CD4-positive, alpha-beta T cell treated with Interleukin-12 subunit alpha and Interleukin-12 subunit beta, for 1 hour (primary cell): Measurements from ENCODE around the gene NRXN3.

Experiments used
- DNase-seq: peaks from one replicate; pipeline ENCODE4 v3.0.0-alpha.2; 2020

NRXN3 gene

DNA sequence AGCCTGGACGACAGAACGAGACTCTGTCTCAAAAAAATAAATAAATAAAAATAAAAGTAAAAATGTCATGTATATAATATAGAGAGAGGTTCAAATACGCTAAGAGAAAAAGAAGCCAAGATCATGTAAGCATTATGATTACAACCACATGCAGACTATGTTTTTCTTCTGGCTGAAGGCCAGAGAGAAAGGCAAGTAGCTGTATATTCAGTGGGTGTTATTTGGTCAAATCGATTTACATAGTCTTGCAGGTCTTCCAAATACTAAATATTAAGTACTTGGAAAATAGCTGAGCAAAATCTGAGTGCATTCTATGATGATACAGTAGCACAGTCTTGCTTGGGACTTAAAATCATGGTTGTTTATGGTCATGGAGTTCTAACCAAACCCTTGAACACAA, 1283.1 kb downstream of the NRXN3 start:
- DNase-seq, result no peak

DNA sequence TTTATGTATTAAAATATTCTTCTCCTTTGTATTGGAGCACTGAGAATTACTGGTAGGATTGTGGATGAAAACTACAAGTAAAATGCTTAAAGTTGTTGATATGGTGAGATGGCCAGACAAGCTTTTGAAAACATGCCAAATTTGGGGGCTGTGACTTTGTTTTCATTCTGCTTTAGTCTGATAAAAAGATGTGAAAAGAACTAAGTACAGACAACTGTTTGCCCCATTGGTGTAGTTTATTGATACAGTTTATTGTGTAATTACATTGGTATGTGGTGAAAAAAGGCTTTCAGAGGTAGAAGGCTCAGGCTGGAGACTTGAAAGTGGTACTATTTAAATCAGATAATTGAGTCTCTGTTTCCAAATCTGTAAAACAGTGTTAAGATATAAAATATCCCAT, 1294.3 kb downstream of the NRXN3 start:
- DNase-seq, result no peak

DNA sequence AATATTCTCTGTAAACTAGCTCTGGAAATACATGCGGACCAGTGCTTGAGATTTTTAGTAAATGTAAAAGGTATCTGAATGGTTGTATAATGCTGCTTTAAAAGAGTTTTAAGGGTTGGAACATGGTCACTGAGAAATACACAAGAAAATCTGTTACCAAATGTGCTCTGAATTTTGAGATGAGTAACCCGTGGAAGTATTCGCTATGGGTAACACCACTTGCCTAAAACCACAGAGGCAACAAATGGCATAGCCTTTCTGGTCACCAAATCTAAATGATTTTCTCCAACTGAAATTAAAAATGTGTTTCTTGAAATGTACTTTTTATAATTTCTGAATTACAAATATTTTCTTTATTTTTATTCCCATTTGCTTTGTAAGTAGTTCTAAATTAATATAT, 1295.5 kb downstream of the NRXN3 start:
- DNase-seq, result no peak

DNA sequence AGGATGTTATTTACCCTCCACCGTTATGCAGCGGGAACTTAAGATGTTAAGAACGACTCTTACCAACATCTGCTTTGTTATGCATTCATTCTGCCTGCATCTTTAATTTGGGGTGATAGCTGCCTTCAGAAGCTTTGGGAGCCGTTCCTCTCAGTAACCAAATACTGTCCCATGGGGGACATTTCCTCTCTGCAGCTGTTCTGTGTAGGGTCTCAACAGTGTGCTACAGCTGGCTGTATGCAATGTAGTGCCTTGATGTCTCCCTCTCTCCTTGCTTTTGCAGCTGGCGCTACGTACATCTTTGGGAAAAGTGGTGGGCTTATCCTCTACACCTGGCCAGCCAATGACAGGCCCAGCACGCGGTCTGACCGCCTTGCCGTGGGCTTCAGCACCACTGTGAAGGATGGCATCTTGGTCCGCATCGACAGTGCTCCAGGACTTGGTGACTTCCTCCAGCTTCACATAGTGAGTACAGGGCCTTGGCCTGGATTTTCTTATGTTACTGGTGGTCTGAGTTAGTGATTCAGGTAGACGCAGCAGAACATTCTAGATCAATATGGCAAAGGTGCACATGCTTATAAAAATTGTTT, 1296.9 kb downstream of the NRXN3 start:
- no peak for DNase-seq

DNA sequence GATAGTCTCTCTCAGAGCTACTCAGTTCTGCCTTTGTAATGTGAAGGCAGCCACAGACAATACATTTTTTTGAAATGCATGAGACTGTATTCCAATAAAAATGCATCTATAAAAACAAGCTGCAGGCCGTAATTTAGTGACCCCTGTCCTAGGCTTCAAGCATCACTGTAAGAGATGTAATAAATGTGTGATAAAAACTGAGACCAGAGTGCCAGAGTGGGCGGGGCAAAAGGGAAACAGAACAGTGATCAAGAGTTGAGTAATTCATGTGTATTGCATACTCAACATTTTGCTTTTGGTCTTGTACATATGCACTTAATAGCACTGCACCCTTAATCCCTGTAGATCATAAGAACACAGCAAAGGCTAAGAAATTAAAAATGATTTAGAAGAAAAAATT, 1297.7 kb downstream of the NRXN3 start:
- no peak for DNase-seq

DNA sequence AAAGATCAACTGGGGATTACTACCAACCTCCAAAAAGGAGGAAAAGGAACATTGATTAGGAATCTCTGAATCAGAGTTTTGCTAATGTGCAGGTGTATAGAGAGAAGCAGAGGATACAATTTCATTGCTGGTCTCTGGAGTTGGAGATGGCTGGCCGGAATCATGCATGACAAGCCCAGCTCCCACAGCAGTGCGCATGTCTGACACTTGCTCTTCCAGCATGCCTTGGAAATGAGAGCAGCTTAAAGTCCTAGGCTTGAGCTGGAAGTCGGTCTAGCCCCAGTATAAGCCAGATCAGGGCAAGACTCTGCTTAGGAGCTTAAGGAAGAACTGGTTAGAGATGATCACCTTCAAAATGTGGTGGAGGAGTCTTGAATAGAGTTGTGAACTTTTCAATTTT, 1298.3 kb downstream of the NRXN3 start:
- DNase-seq, result no peak

DNA sequence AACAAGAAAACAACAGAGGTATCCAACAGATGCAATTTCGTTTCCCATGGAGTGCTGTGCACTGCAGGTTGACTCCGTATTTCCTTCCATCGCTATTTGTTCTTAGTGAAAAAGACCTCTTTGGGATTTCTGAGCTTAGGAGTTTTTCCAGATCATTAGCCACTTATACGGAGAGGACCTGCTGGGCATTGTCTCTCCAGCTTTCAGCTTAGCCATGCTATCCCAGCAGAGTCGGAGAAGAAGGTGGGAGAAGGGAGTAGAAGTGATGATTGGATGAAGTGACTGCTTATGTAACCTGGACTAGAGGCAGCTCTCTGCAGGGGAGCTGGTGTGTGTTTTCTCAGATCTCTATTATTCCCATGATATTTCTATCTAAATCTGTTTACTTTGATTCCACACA, 1303.5 kb downstream of the NRXN3 start:
- no peak for DNase-seq

DNA sequence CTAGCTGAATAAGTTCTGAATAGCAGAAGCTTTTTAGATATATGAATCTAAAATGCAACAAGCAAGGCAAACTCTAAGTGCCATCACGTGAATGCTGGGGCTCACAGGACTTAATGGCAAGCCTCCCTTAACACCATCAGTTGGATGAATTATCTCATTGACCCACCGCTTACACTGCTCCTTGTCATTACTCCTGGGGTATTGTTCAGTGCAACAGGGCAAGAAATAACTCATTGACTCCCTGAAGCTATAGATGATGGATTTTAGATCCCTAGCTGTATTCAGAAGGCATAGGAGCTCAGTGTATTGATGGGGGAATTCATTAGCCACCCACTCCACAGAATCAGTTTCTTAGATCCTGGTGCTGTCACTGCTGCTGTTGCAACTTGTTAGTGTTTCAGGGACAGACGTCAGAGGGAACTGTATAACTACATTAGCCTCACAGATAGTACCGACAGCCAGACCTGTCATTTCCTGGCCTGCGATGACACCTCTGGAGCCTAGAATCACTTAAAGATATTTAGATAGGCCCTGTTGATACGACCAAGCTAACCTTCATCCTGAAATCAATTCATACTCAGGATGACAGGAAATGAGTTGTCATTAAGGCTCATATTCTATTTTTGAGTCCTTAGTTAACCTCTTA, 1305.8 kb downstream of the NRXN3 start:
- DNase-seq, result no peak

DNA sequence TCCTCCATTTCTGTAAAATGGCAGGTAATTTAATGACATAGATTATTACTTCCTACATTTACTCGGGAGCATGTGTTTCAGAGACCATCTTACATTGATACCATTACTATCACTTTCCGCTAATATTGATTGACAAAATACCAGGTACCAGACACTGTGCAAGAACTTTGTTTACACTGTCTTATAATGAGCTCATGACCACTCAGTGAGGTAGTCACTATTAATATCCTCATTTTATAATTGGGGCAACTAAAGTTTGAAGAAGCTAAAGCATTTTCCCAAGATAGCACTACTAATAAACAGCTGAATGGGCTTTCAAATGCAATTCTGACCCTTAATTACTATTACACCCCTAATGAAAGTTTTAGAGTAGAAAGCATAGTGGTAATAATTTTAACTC, 1306.4 kb downstream of the NRXN3 start:
- no peak for DNase-seq

DNA sequence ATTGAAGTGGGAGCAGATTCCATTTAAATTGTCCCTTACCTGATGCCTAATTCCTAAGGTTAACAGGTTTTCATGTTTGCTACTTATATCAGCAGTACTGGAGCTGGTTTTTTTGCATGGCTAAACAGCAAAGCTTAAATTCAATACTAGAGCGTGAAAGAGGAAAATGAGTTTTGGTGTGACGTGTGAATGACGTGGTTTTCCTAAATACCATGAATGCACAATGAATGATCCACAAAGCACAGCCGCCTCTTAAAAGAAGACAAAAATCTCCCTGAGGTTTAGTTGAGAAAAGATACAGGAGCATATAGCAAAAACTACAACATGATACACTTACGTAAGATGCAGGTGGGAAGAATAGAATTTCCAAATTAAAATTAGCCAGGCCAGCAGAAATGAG, 1310.0 kb downstream of the NRXN3 start:
- no peak for DNase-seq

DNA sequence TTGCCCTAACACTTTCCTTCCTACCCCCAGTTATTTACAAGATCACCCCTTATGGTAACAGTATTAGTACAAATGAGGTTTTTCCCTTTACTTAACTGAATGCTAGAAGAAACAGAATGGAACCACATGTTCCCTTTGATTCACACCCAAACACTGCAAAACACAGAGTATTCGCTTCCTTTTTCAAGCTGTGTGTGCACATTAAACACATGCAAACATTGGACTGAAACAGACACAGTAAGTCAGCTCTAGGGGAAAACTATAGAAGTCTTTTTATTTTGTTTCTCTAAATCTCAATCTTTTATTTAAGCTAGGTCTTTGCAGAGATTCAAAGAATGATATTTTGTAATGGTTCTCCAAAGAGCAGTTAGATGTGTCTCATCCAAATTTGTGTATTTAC, 1312.7 kb downstream of the NRXN3 start:
- no peak for DNase-seq

DNA sequence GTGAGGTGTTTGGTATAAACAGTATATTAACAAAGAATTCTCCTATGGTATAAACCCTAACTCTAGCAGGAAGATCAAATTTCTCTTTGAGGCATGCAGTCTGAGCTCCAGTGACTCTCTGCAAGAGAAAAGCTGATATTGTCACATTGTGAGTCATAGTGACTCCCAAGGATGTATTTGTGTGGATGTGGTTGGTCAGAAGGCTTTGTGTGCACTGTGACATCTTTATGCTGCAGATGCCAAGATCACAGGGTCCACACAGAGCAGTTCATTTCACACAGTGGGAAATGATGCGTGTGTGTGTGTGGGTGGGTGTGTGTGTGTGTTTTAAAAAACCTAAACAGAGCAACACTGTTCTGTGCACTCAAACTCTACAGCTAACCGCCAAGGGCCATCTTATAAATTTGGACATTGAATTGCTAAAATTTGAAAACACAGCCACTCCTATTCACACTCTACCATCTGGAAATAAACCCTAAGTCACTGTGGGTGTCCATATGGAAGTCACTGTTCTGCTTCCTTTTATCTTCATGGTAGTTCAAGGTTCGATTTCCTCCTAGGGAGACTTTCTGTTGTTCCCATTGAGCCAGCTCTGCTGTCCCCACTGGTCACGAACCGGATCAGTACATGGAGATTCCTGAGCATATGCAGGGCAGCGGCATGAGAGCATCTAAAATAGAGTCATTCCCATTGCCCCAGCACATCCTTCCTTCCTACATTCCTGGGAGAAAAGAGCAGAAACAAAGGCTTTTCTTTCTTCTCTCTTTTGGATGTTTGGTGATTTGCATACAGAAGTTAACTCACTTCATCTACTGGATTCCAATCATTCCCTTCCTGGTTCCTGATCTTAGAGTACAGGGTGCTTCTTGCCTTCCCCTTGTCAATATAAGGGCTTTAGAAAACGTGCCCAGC, 1313.6 kb downstream of the NRXN3 start:
- no peak for DNase-seq

DNA sequence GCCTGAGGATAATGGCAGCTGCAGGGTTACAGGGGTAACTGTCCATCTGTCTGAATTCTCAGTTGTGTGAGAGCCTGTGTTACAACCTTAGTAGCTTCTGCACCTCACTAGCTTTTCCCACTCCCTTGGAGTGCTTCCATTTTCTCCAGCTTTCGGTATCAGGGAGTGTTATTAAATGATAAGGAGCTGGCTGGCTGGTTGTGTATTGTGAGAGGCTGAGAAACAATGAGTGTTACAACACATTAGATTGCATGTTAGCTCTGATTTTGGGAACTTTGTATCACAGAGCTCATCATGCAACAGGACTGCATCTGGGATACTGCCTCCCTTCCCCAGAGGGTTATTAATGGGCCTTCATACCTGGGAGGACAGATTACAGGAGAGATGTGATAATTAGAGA, 1317.5 kb downstream of the NRXN3 start:
- DNase-seq, result no peak

DNA sequence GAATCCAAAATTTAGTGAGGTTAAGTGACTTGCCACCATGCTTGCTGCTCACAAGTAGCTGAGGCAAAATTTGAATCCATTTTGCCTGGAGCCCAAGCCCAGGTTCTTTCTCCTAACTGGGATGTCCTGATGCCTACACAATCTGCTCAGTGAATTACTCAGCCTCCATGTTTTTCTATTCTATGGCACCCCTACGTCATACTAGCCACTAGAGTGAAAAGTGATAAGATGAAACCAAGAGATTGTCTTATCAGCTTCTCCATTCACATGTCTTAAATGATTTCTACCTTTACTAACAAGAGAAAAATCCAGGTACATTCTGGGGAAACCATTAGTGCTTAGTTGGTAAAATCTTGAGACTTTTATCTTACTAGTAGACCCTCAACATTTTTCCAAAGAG, 1321.0 kb downstream of the NRXN3 start:
- DNase-seq, result no peak

DNA sequence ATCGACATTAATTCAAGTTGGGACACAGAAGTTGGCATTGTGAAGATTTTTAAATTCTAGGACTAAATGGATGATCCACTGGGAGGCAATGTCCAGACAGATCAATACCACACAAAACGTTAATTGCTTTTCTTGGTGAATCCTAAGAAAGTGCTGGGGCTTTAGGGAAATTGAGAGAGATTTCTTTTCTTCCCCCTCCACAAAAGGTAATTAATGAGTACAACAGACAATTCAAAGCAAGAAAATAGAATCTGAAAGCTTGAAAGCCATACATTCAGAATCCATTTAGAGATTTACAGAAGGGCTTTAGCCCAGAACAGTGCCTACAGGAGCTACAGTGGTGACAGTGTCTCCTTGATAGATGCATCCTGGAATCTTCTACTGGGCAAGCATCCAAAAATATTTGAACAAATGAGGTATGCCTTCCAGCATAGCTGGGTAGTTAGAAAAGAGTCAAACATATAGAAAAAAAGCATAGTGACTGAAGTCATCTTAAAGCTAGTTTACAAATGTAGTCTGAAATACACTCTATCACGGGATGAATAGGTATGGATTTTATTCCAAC, 1323.0 kb downstream of the NRXN3 start:
- DNase-seq, result no peak

DNA sequence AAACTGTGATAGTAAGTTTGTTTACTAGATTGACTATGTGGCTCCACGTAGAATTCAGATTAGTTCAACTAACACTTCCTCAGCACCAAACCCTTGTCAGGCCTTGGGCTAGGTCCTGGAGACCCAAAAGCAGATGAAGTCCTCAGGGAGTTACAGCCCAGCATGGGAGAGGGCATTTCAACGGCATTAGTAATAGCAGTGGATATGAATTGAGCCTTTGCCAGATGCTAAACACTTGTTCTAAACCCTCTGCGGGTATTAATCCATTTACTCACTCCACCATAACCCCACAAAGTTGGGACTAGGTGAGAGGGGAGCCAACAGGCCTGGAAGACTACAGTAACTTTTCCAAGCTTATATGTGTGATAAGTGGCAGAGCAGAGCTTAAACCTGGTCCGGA, 1326.5 kb downstream of the NRXN3 start:
- no peak for DNase-seq

DNA sequence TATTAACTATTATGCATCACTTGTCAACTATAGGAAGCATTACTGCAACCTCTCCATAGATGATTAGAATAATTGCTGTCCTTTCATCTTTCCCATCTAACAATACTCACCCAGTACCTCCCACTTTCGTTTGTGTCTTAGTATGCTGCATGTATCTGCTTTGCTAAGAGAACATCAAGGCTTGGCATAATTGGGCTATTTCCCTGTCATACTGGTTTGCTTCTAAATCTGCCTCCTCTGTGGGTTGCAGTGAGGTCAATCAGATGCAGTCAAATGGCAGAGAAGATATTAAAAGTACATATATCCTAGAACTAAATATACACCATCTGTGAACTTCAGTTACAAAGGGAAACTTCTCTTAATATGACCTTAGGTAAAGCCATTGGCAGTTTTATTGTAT, 1330.3 kb downstream of the NRXN3 start:
- no peak for DNase-seq

DNA sequence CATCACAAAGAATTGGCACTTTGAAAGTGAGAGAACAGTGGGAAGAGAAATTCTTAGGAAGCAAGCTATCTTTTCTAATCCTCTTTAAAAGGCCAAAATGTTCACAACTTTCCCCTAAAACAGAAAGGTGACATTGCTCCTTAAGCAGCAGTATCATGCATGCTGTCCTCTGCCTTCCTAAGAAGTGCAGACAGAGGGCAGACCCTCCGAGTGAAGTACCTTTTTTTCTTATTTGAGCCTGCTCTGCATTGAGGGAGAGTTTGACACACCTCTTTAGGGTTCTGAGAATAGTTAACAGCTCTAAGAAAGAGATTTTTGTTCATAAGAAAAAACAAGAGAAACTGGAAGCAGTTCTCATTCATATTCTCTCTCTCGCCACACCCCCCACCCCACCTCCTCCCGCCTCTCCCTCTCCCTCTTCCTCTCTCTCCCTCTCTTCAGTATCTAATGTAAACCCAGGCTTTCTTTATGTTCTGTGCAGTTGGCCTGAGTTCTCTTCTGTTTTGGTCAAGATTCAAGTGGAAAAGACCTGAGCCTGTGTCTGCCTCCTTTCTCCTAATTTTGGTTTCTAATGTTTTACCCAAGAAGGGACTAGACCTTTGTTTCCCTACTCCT, 1332.1 kb downstream of the NRXN3 start:
- DNase-seq, result no peak

DNA sequence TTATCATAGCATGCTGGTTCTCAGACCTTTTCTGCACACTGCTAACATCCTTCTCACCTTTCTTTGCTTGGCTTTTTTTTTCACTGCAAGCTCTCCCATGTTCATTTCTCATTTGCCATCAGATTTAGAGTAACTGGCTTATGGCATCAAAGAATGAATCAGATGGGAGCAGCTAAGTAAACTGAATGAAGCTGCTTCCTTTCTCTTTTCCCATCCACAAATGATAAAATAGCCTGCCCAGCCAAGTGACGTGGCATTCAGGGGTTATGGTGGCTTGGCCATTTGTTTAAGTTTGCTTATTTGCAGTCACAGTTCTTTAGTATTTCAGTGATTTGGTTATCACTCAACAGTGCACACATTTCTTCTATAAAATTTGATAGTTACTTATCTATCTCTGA, 1332.6 kb downstream of the NRXN3 start:
- DNase-seq, result no peak

DNA sequence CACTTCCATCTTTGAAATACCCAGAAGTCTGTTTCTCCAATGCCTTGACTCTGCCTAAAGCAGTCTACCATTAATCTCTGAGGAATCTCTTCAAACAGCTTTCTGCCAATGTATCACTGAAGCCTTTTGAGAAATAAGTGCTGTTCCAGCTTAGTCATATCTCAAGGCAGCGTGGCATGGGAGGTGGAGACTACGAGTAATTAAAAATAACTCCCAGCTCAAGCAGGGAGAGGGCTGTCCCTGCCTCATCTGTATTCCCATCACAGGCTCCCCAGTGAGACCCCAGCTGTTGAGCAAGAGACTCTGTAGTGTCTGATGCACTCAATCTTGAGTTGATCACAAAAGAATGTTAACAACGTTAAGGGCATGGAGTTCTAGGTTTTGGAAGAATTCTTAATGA, 1340.5 kb downstream of the NRXN3 start:
- no peak for DNase-seq

DNA sequence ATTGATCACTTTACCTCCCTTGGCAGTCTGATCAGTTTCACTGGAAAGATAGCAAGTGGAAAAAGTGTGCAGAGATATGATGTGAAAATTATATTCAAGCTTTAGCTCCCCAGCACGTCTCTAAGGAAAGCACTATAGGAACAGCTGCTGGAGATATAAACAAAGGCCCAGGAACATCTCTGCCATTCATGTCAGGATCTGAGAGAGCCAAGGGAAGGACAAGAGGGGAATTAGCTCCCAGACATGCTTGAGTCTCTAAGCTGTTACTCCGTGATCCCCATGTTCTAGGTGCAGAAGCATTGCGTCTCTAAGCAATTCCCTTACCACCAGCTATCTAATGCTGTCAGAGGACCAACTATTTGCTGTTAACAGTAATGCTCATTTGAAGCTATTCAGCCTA, 1341.0 kb downstream of the NRXN3 start:
- DNase-seq, result no peak

DNA sequence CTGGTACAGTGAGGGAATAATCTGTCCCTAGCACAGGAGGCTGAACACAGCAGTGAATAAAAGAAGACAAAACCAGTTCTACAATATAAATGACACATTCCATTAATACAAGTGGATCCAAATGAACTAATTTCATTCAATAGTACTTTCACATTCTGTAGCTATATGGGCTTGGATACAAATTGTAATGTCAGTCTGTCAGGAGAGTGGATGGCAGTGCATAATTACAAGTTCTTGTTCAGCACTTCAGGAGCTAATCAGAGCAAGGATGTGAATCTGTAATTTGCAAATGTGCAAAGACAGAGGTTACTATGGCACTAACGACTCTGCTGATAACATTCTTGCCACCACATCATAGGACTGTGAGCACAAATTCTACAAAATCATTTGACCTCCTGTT, 1343.3 kb downstream of the NRXN3 start:
- no peak for DNase-seq

DNA sequence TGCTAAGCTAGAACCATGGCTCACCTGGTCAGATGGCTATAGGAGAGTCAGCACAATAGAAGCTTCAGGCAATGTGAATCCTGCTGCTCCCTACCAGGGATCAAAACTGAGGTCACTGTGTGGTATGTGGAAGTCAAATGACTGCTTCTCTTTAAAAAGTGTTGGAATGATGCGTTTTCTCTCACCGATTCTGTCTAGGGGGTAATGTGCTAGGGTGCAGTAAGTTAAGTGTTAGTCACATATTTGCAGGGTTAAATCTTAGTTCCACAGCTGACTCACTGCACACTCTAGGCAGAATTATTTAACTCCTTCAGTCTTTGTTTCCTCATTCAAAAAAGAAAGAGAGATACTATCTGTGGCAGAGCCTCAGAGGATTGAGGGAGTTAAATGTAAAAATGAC, 1344.5 kb downstream of the NRXN3 start:
- DNase-seq, result no peak

DNA sequence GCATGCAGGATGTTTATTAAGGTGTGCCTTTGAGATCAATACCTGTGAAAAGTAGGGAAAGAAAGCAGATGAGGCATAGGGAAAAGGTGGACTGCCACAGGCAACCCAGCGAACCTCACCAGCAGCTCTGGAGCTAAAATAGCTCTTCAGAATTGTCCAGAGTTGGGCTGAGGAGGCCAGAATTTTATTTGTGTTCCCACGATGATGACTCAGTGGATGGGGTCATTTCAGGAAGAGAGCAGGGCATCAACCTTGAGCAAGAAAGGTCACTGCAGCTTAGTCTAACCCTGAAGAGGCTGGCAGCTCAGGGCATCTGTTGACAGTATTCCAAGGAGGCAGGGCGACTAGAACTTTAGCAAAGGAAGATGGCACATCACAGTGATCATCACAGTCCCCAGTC, 1345.0 kb downstream of the NRXN3 start:
- DNase-seq, result no peak
